Suppressor macrophage treated with lipopolysaccharide for 4 hours (primary cell): ENCODE results near the gene CDCA7.
"Not testable (repeated sequence)": the region's sequence is repeated elsewhere in the genome, so short reads cannot be mapped to it uniquely, and the experiment has no call there.

Experiments
- DNase-seq: peaks from one replicate; pipeline ENCODE4 v3.0.0-alpha.2; 2020

Gene CDCA7

DNA sequence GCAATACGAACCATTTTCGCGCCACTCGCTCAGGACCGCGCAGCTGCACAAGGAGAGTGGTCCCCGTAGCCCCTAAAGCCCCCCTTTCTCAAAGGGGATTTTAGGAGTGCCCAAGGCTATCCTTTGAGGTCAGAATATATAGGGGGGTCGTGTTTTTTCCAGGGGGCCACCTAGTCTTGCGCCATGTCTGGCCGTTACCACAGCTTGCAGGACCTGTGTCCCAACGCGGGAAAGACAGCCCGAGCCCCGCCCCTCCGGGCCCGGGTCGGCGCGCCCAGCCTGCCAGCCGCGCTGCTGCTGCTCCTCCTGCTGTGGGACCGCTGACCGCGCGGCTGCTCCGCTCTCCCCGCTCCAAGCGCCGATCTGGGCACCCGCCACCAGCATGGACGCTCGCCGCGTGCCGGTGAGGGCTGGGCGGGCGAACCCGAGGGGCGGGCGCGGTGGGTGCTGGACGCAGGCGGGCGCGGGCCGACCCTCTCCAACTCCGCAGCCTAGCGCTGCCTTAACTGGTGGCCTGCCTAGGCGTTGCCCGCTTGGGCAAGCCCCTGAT is at the start of gene CDCA7:
TSS of gene CDCA7 (plus strand) at position 291 of the 550 bp plus-strand sequence. CDS start at position 383, 92 bp downstream.
- peak; percentile 48 for DNase-seq

- DNase-seq = no peak
These were observed 49.4 kb upstream of the CDCA7 start for GRCh38 chr2:173305303-173305702.

GRCh38 chr2:173307293-173307692 is 47.4 kb upstream of the CDCA7 start:
- no peak for DNase-seq

GRCh38 chr2:173309370-173309769 is 45.3 kb upstream of the CDCA7 start:
- DNase-seq = not testable (repeated sequence)

DNA sequence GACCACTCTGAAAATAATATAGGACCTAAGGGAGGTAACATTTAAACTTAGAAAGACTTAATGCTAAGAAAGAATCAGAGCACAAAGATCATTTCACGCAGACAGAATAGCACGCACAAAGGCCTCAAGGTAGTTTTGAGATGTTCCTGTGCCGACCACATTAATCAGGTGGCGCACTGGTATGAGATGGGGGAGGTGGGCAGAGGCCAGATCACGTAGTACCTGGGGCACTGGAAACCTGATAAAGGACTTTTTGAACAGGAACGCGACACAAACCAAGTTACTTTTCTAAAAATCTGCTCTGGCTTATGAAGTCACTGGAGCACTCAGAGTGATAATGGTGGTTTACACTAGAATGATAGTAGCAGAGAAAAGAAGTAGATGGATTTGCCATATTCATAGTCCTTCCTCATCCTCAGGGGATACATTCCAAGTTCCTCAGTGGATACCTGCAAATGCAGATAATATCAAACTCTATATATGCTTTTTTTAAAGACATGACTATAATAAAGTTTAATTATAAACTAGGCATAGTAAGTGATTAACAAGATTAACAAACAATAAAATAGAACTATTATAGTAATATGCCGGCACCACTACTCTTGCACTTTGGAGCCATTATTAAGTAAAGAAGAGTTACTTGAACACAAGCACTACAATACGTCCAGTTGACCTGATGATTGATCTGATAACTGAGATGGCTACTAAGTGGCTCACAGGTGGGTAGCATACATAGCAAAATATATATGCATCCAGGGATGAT is 42.6 kb upstream of the CDCA7 start:
- DNase-seq = no peak

- DNase-seq = no peak
These were observed 31.3 kb upstream of the CDCA7 start for GRCh38 chr2:173323371-173323770.

DNA sequence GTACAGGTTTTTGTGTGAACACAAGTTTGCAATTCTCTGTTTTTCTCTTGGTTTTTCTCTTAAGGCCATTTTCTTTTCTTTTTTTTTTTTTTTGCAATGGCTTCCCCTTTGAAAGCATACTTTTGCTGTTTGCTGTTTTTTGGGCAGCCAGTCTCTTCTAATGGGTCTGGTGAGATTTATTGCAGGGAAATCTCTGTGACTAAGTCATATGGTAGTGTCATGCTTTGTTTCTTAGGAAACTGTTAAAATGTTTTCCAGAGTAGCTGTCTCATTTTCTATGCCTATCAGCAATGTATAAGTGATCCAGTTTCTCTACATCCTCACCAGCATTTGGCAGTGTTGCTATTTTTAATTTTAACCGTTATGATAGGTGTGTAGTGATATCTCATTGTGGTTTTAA is 27.9 kb upstream of the CDCA7 start:
- DNase-seq = no peak

- no peak for DNase-seq
These were observed 27.3 kb upstream of the CDCA7 start for GRCh38 chr2:173327421-173327820.

GRCh38 chr2:173333003-173333402 is 21.7 kb upstream of the CDCA7 start:
- not testable (repeated sequence) for DNase-seq

GRCh38 chr2:173339807-173340206 is 14.9 kb upstream of the CDCA7 start:
- DNase-seq = no peak

GRCh38 chr2:173343921-173344320 is 10.8 kb upstream of the CDCA7 start:
- no peak for DNase-seq

DNA sequence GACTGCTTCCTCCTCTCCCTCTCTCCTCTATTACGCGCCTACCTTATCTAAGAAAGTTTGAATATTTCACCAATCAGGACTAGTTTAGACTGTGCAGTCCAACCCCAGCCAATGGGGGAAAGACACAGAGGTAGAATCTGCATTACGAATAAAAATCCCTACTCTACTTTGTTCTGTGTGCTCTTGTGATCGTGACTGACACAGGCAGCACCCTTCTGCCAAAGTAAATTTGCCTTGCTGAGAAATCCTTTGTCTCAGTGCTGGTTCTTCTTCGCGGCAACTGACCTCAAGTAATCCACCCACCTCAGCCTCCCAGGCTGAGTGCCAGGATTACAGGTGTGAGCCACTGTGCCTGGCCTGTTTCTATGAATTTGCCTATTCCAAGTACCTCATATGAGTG is 8.6 kb upstream of the CDCA7 start:
- no peak for DNase-seq

GRCh38 chr2:173347305-173348168 is 7.1 kb upstream of the CDCA7 start:
- DNase-seq = no peak

- no peak for DNase-seq
These were observed 5.4 kb upstream of the CDCA7 start for GRCh38 chr2:173349287-173349686.

DNA sequence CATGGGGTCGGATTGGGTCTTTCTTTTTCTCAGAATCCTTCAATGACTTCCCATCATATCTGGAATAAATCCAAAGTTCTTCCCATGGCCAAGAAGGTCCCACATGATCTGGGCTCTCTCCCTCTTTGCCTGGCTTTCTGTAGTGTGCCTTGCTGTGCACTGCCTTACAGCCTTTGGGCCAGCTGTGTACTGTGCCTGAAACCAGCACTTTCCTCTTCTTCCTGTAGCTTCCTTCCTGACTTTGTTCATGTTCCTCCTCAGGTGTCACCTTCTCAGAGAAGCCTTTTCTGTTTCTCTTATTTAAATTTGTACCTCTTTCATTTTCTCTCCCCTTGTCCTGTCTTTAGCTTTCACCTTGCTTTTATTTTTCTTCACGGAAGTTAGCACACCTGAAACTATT is 4.3 kb upstream of the CDCA7 start:
- DNase-seq = no peak

GRCh38 chr2:173351879-173352278 is 2.8 kb upstream of the CDCA7 start:
- DNase-seq = no peak

DNA sequence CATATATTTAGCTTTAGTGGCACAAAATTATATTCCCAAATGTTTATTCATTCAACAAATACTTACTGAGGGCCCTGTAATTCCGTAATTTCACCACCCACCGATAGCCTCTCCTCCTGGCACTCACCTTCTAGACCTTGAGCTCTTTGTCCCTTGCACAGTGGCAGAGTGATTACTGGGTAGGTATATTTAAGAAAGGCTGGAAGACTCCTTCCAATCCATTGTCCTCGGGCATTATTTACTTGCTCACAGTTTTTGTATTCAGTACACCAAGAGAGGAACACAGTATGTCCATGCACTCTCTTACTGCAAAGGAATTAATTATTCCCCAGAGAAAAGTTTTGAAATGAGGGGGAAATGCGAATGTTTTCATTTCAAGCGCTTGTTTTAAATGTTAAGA is 1.1 kb upstream of the CDCA7 start:
- no peak for DNase-seq

DNA sequence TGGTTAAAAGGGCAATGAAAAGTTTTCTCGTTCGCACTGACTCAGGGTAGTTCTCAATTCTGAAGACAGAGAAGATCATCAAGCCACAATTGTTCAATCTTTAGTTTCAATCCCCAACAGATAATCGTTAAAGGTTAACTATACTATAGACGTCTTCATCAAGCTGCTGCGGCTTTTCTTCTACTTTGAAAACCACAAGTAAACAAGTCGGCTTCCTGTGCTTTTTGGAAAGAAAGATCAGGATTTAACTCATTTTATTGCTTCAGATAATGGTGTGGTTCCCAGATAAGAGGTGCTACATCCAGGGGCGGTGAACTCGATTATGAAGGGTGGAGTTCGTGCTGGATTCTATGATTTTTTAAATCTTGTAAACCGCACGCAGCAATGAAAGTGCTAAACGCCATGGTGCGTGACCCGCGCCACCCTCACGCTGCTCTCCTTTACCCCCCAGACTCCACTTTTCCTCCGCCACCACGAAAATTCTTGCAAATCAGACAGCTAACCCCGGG is 545 bp upstream of the CDCA7 start:
- DNase-seq = no peak

DNA sequence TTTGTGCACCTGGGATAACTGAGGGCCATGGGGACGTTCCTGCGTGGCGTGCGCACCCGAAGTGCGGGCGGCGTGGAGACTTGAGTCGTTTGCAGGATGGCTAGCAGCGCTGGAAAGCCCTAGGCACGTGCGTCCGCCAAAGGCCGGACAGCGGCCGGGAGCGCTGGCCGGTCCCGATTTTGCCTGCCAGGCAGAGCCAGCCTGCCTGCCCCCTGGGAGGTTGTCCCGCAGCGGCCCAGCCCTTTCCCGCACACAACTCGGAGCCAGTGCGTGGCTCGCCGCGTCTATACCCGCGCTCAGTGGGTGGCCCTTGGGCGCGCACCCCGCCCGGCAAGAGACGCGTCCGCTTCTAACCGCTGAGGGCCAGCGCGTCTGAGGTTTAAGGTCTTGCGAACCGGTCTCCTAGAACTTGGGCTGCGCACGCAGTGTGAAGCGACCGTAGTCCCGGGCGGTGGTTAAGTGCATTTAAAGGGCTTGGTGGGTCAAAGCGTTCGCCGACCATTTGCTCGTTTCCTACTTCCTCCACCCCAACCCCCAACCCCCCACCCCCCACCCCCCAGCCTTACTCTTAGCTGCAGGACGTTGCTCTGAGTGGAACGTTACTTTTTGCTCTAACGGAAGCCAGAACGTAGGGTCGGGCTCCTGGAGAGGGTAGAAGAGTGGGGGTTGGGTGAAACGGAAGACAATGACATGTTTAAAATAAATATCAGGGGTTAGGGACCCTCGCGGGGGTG is 627 bp downstream of the CDCA7 start:
- DNase-seq = peak; percentile 50

- DNase-seq = no peak
These were observed 1.3 kb downstream of the CDCA7 start for GRCh38 chr2:173355866-173356508.

GRCh38 chr2:173357346-173357745 is 2.7 kb downstream of the CDCA7 start:
- no peak for DNase-seq

DNA sequence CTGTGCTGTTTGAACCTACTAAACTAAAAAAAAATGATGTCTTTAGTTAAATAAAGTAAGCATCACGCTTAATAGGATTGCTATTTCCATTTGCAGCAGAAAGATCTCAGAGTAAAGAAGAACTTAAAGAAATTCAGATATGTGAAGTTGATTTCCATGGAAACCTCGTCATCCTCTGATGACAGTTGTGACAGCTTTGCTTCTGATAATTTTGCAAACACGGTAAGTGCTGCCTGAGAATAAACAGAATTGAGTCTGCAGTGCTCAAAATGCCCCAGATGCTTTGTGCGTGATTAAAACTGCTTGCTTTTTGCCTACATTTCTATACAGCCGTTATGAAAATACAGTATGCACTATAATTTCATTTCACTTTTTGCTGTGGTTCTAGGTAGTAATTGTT is 3.9 kb downstream of the CDCA7 start:
- DNase-seq = no peak
